Kasumi-1 (cell line): ENCODE results near the gene KIRREL3.

Source experiments
- DNase-seq, 2 experiments: peaks; one replicate each; lab custom pipeline; 2025; lab: John Stamatoyannopoulos, UW

The KIRREL3 gene

GRCh38 chr11:126573325-126573978, 427.1 kb downstream of the KIRREL3 start:
- no peak for DNase-seq

GRCh38 chr11:126570489-126570888, 430.1 kb downstream of the KIRREL3 start:
- DNase-seq, result no peak

GRCh38 chr11:126567419-126567818, 433.2 kb downstream of the KIRREL3 start:
- DNase-seq, result no peak

- DNase-seq, result no peak
These were observed 436.0 kb downstream of the KIRREL3 start for GRCh38 chr11:126564566-126564965.

GRCh38 chr11:126561327-126561893, 439.2 kb downstream of the KIRREL3 start:
- DNase-seq, result peak; percentile 60 to 64

GRCh38 chr11:126560221-126560620, 440.3 kb downstream of the KIRREL3 start:
- DNase-seq, result no peak

- no peak for DNase-seq
These were observed 451.7 kb downstream of the KIRREL3 start for GRCh38 chr11:126548581-126549550.

GRCh38 chr11:126547691-126548090, 452.9 kb downstream of the KIRREL3 start:
- DNase-seq, result no peak

- DNase-seq, result no peak
These were observed 453.4 kb downstream of the KIRREL3 start for GRCh38 chr11:126547161-126547560.

- DNase-seq, result no peak
These were observed 453.9 kb downstream of the KIRREL3 start for GRCh38 chr11:126546694-126547093.

- DNase-seq, result no peak
These were observed 454.4 kb downstream of the KIRREL3 start for GRCh38 chr11:126546191-126546590.

- no peak for DNase-seq
These were observed 455.5 kb downstream of the KIRREL3 start for GRCh38 chr11:126545057-126545555.

- peak in 1 of 2 experiments; percentile 0 for DNase-seq
These were observed 456.2 kb downstream of the KIRREL3 start for GRCh38 chr11:126544108-126545056.

- DNase-seq, result no peak
These were observed 456.9 kb downstream of the KIRREL3 start for GRCh38 chr11:126543691-126544090.

GRCh38 chr11:126542334-126543015, 458.1 kb downstream of the KIRREL3 start:
- DNase-seq, result no peak

GRCh38 chr11:126538071-126538470, 462.5 kb downstream of the KIRREL3 start:
- DNase-seq, result no peak

GRCh38 chr11:126537492-126537891, 463.1 kb downstream of the KIRREL3 start:
- DNase-seq, result no peak

- DNase-seq, result no peak
These were observed 466.3 kb downstream of the KIRREL3 start for GRCh38 chr11:126534141-126534805.

- DNase-seq, result no peak
These were observed 467.0 kb downstream of the KIRREL3 start for GRCh38 chr11:126533560-126533959.

GRCh38 chr11:126530416-126530815, 470.2 kb downstream of the KIRREL3 start:
- DNase-seq, result no peak
